Smooth muscle cell (in vitro differentiated cells): ENCODE measurements around the gene FN3KRP. TPM values are rescaled to one million over a fixed set of nuclear protein-coding genes. Genes with fewer than 3 reads are reported as not detected.

Experiments used
- DNase-seq: peaks from one replicate; lab custom pipeline; 2025; ENCODE audit not compliant: unreplicated experiment; lab: John Stamatoyannopoulos, UW
- H2AFZ ChIP-seq: fragments of 200-600 bp; sonication (generic); 2 replicates; pipeline ENCODE4 v1.6.0; 2016; ENCODE audit warnings: antibody characterized with exemption, low read depth, mild to moderate bottlenecking
- H3F3A ChIP-seq: fragments of 200-600 bp; sonication (generic); 2 replicates; pipeline ENCODE4 v1.6.0; 2017; ENCODE audit warnings: antibody characterized with exemption, low read depth
- H3K27ac ChIP-seq: fragments of 200-600 bp; sonication (generic); 2 replicates; pipeline ENCODE4 v1.5.1; 2016; ENCODE audit warnings: low read depth, mild to moderate bottlenecking
- H3K27me3 ChIP-seq: fragments of 200-600 bp; sonication (generic); 2 replicates; pipeline ENCODE4 v1.6.1; 2016; ENCODE audit warnings: low read depth, mild to moderate bottlenecking
- H3K36me3 ChIP-seq: fragments of 200-600 bp; sonication (generic); 2 replicates; pipeline ENCODE4 v1.5.1; 2016; ENCODE audit warnings: low read depth
- H3K4me1 ChIP-seq: fragments of 200-600 bp; sonication (generic); 2 replicates; pipeline ENCODE4 v1.5.1; 2016; ENCODE audit warnings: low read depth
- H3K4me2 ChIP-seq: fragments of 200-600 bp; sonication (generic); 2 replicates; pipeline ENCODE4 v1.6.0; 2016; ENCODE audit warnings: mild to moderate bottlenecking
- H3K4me3 ChIP-seq: fragments of 200-600 bp; sonication (generic); 2 replicates; pipeline ENCODE4 v1.5.1; 2016; ENCODE audit warnings: mild to moderate bottlenecking
- H3K79me2 ChIP-seq: fragments of 200-600 bp; sonication (generic); 2 replicates; pipeline ENCODE4 v1.6.0; 2016; ENCODE audit warnings: low read depth, mild to moderate bottlenecking
- H3K9ac ChIP-seq: fragments of 200-600 bp; sonication (generic); 2 replicates; pipeline ENCODE4 v1.6.0; 2016; ENCODE audit warnings: low read depth
- H3K9me3 ChIP-seq: fragments of 200-600 bp; sonication (generic); replicated peaks from 2 replicates; pipeline ENCODE4 v1.5.1; 2016; ENCODE audit warnings: low read depth
- H4K20me1 ChIP-seq: fragments of 200-600 bp; sonication (generic); 2 replicates; pipeline ENCODE4 v1.6.0; 2016; ENCODE audit warnings: low read depth
- WGBS: methylation state at CpG from one replicate; pipeline ENCODE4 v1.1.7; 2016; ENCODE audit warnings: low lambda C conversion rate; 5-methylcytosine and 5-hydroxymethylcytosine counted together
- polyA plus RNA-seq: library from polyadenylated mRNA; unstranded; fragments of >200 nt; fragmentation: Nextera tagmentation; extraction: Ambion mirVana; gene quantifications from 2 replicates; pipeline ENCODE4 v1.2.1, GENCODE V29; 2016
- total RNA-seq: library from RNA; depleted of rRNA; stranded (reverse); fragments of >200 nt; gene quantifications from 2 replicates; pipeline ENCODE4 v1.2.3, GENCODE V29; 2014
- TF ChIP-seq, protein P1 (sequence below): fragments of 200-600 bp; sonication (generic); IDR thresholded peaks from 2 replicates; pipeline ENCODE4 v1.5.1; 2017; ENCODE audit warnings: borderline replicate concordance, mild to moderate bottlenecking, antibody characterized with exemption; ENCODE audit not compliant: insufficient read depth, poor library complexity, severe bottlenecking

Gene FN3KRP
- total and polyA plus RNA-seq, 2 experiments from 2014 or later, result 12.8 to 26.9 TPM

- Histone ChIP-seq H3K9me3 (peaks cover 17% of the 10 kb centered on the region), H3F3A (no peaks in the 10 kb centered on the region), H2AFZ (no peak overlapping the region), H3K9ac (no peak overlapping the region), H3K27me3 (no peaks in the 10 kb centered on the region), H4K20me1 (no peaks in the 10 kb centered on the region), H3K36me3 (no peaks in the 10 kb centered on the region), H3K4me3 (no peak overlapping the region), H3K4me2 (no peak overlapping the region), H3K79me2 (no peaks in the 10 kb centered on the region), H3K27ac (no peak overlapping the region), H3K4me1 (no peaks in the 10 kb centered on the region)
- TF ChIP-seq, protein P1, sequence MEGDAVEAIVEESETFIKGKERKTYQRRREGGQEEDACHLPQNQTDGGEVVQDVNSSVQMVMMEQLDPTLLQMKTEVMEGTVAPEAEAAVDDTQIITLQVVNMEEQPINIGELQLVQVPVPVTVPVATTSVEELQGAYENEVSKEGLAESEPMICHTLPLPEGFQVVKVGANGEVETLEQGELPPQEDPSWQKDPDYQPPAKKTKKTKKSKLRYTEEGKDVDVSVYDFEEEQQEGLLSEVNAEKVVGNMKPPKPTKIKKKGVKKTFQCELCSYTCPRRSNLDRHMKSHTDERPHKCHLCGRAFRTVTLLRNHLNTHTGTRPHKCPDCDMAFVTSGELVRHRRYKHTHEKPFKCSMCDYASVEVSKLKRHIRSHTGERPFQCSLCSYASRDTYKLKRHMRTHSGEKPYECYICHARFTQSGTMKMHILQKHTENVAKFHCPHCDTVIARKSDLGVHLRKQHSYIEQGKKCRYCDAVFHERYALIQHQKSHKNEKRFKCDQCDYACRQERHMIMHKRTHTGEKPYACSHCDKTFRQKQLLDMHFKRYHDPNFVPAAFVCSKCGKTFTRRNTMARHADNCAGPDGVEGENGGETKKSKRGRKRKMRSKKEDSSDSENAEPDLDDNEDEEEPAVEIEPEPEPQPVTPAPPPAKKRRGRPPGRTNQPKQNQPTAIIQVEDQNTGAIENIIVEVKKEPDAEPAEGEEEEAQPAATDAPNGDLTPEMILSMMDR, result no peak
- no peak for DNase-seq
- WGBS, result 92% methylated on average over 14 of the region's 14 CpGs
Observed at GRCh38 chr17:82678265-82678891, 38.1 kb upstream of the FN3KRP start.

DNA sequence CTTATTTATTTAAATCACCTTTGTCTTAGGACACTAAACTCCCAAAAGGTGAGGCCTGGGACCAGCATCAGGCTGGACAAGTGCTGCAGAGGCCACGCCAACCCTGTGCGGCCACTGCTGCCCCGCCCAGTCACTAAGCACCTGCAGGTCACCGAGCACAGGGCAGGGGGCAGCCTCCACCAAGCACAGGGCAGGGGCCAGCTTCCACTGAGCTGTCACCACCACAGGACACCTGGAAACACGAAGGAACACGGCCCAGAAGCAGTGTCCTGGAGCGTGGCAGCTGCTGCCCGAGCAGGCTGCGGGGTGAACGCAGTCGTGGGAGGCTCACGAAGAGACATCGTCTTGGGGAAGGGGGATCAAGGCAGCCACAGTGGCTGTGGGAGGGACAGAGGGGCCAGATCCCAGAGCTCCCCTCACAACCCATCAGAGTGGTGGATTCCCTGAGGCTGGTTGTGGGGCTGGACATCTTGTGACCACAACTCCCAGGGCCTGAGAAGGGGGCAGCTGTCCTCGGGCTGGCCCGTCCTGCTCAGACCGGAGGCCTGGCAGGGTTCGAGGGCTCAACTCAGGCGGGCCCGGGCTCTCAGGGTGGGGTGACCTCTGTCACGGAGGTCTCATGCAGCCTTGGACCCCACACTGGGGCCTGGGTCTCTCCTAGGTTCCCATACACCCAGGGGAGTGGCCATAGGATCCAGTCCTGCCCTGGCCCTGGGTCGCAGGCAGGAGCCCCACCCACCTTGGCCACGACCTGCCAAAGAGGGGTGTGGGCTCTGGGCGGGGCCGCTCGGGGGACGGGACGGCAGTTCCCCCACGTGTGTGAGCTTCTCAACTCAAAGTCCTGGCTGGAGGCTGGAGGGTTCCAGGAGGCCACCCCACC lies 36.7 kb upstream of the FN3KRP start:
- Histone ChIP-seq H3K4me3 (no peak overlapping the region), H3K4me1 (no peaks in the 10 kb centered on the region), H3K4me2 (no peak overlapping the region), H3K36me3 (no peaks in the 10 kb centered on the region), H3K27me3 (no peaks in the 10 kb centered on the region), H3K27ac (no peak overlapping the region), H2AFZ (no peak overlapping the region), H3K79me2 (no peaks in the 10 kb centered on the region), H4K20me1 (no peaks in the 10 kb centered on the region), H3K9ac (no peak overlapping the region), H3F3A (no peaks in the 10 kb centered on the region), H3K9me3 (peaks cover 17% of the 10 kb centered on the region)
- no peak for DNase-seq
- 89% methylated on average over 26 of the region's 28 CpGs for WGBS
- TF ChIP-seq, protein P1, result no peak

DNA sequence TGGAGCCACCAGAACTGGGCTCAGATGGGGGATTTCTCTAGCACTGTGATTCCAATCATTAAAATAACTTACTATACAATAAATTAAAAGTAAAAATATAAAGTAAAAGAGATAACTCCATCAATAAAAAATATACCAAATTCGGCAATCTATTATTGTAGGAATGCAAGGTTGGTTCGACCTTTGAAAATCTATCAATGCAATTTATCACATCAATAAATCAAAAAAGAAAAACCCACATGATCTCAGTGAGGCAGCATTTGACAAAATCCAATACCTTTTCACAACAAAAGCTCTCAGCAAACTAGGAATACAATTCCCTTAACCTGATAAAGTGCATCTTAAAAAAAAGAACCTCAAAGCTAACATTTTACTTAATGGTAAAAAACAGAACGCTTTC lies 35.0 kb upstream of the FN3KRP start:
- Histone ChIP-seq H3K4me2 (no peak overlapping the region), H2AFZ (no peak overlapping the region), H3K4me3 (no peak overlapping the region), H3K27me3 (no peaks in the 10 kb centered on the region), H3K4me1 (no peaks in the 10 kb centered on the region), H3K9me3 (peaks cover 17% of the 10 kb centered on the region), H3K27ac (no peak overlapping the region), H3K36me3 (no peaks in the 10 kb centered on the region), H4K20me1 (no peaks in the 10 kb centered on the region), H3K9ac (no peak overlapping the region), H3K79me2 (no peaks in the 10 kb centered on the region), H3F3A (no peaks in the 10 kb centered on the region)
- no peak for DNase-seq
- TF ChIP-seq, protein P1, result no peak
- 93% methylated on average over 3 of the region's 3 CpGs for WGBS
